Spleen (tissue), 11 donors: ENCODE results near the gene SRPK1. TPM values are rescaled to one million over a fixed set of nuclear protein-coding genes. Genes with fewer than 3 reads are reported as not detected.
A peak's percentile ranks its signal among the peaks of the same experiment; 100 is the strongest.

ENCODE experiments used
- DNase-seq: peaks from one replicate; pipeline ENCODE4 v3.0.0-alpha.2; 2020
- H3K27ac ChIP-seq, 8 donors: fragments of 200-600 bp; sonication (generic) in 7 of 8; 1 replicate in 4 of 8; 2 replicates in 4 of 8; pipeline versions ENCODE4 v1.5.0 to v1.8.0; 2016 to 2021; ENCODE audit warnings: inconsistent platforms in 4 of 8, mild to moderate bottlenecking in 4 of 8, moderate library complexity in 1 of 8
- H3K27me3 ChIP-seq, 7 donors: fragments of 200-600 bp; sonication (generic) in 6 of 7; replicated peaks in 1 of 7; 1 replicate in 4 of 7; 2 replicates in 3 of 7; pipeline versions ENCODE4 v1.5.0 to v1.8.0; 2016 to 2021; ENCODE audit warnings: inconsistent platforms in 3 of 7, mild to moderate bottlenecking in 1 of 7
- H3K36me3 ChIP-seq, 6 donors: fragments of 200-600 bp; sonication (generic) in 5 of 6; 1 replicate in 4 of 6; 2 replicates in 2 of 6; pipeline versions ENCODE4 v1.5.0 to v1.8.0; 2016 to 2021; ENCODE audit warnings: inconsistent platforms in 2 of 6
- H3K4me1 ChIP-seq, 6 donors: fragments of 200-600 bp; sonication (generic) in 5 of 6; 1 replicate in 3 of 6; 2 replicates in 3 of 6; pipeline versions ENCODE4 v1.5.0 to v1.8.0; 2016 to 2021; ENCODE audit warnings: inconsistent platforms in 3 of 6
- H3K4me3 ChIP-seq, 8 donors: fragments of 200-600 bp; sonication (generic) in 7 of 8; 1 replicate in 4 of 8; 2 replicates in 4 of 8; pipeline versions ENCODE4 v1.5.0 to v1.8.0; 2016 to 2021; ENCODE audit warnings: inconsistent platforms in 4 of 8, mild to moderate bottlenecking in 4 of 8, moderate library complexity in 2 of 8
- H3K9me3 ChIP-seq, 8 donors: fragments of 200-600 bp; sonication (generic) in 7 of 8; 1 replicate in 4 of 8; 2 replicates in 4 of 8; pipeline versions ENCODE4 v1.5.0 to v1.8.0; 2016 to 2021; ENCODE audit warnings: inconsistent platforms in 4 of 8
- POLR2A ChIP-seq, 3 donors: fragments of 450-650 bp; IDR thresholded peaks; one replicate each; pipeline ENCODE4 v1.5.1; 2017; ENCODE audit warnings: antibody characterized with exemption in 3 of 3, mild to moderate bottlenecking in 1 of 3
- POLR2AphosphoS5 ChIP-seq, 3 donors: sonication (generic); formaldehyde crosslinking; IDR thresholded peaks; one replicate each; pipeline ENCODE4 v1.5.1; 2017; ENCODE audit warnings: antibody characterized with exemption in 3 of 3
- WGBS, 5 donors: extraction: QIAGEN DNeasy Blood & Tissue Kit in 3 of 5; methylation state at CpG; one replicate each; pipeline versions ENCODE4 v1.1.5 to v1.1.7; 2013 to 2018; 5-methylcytosine and 5-hydroxymethylcytosine counted together
- intact Hi-C: fragments of 100-400 bp; cut with DNase I; formaldehyde crosslinking; loops from one replicate; pipeline ENCODE4 v1.15.0; 2023; ENCODE audit warnings: low total_unique reads
- polyA plus RNA-seq, 3 donors: library from polyadenylated mRNA; stranded (reverse); fragments of 200-250 nt; gene quantifications; one replicate each; pipeline ENCODE4 v1.2.1, GENCODE V29; 2013
- total RNA-seq, 7 donors: library from RNA; depleted of rRNA in 3 of 7; stranded (reverse); fragments of >200 nt in 3 of 7; fragmentation: NEBNext Ultra II Directional in 4 of 7; extraction: Animal tissue kit (Norgen Biotek cat#: 25700) in 4 of 7; gene quantifications; one replicate each; pipeline versions ENCODE4 v1.1.0 to v1.2.1, GENCODE V29; 2016 to 2021
- TF ChIP-seq, protein P1 (sequence below), 11 experiments: fragments of 200-600 bp in 7 of 11; fragments of 450-650 bp in 4 of 11; sonication (generic) in 4 of 11; IDR thresholded peaks in 8 of 11; conservative IDR thresholded peaks in 3 of 11; 1 replicate in 7 of 11; 2 replicates in 4 of 11; pipeline versions ENCODE4 v1.4.0 to v1.8.0; 2016 to 2021; ENCODE audit warnings: antibody characterized with exemption in 11 of 11, inconsistent platforms in 4 of 11, mild to moderate bottlenecking in 1 of 11
- donor health status: healthy with polysubstance abuse.
- donor health status: DM: no; HTN: no; CAD: no; lungs with moderate emphysema.
- donor health status: DM: no; HTN: no; CAD: no.
- donor health status: Bipolar disorder and iron deficiency.
- donor health status: healthy.
- donor health status: DM: no; HTN: no; CAD: no.
- donor health status: DM: yes; HTN: yes; CAD: no.

Gene SRPK1
- total and polyA plus RNA-seq, 10 donors = 8.8 to 140 (median 57.8) TPM

GRCh38 chr6:35810971-35811698, 109.8 kb downstream of the SRPK1 start:
- H3K27me3 ChIP-seq = peaks cover 0 to 30% (median 5%) of the 10 kb centered on the region in 7 donors
- TF ChIP-seq, protein P1, sequence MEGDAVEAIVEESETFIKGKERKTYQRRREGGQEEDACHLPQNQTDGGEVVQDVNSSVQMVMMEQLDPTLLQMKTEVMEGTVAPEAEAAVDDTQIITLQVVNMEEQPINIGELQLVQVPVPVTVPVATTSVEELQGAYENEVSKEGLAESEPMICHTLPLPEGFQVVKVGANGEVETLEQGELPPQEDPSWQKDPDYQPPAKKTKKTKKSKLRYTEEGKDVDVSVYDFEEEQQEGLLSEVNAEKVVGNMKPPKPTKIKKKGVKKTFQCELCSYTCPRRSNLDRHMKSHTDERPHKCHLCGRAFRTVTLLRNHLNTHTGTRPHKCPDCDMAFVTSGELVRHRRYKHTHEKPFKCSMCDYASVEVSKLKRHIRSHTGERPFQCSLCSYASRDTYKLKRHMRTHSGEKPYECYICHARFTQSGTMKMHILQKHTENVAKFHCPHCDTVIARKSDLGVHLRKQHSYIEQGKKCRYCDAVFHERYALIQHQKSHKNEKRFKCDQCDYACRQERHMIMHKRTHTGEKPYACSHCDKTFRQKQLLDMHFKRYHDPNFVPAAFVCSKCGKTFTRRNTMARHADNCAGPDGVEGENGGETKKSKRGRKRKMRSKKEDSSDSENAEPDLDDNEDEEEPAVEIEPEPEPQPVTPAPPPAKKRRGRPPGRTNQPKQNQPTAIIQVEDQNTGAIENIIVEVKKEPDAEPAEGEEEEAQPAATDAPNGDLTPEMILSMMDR (IDR thresholded peaks at IDR 0.05 in 8 of 11, conservative IDR thresholded peaks at IDR 0.05 in 3 of 11) = no peak
- no peak for TF ChIP-seq POLR2AphosphoS5 (IDR thresholded peaks at IDR 0.05)
- peaks cover 0 to 3% (median 0%) of the 10 kb centered on the region in 6 donors for H3K4me1 ChIP-seq
- H3K36me3 ChIP-seq = no peaks in the 10 kb centered on the region
- intact Hi-C loops = no loop called here
- peaks cover 0 to 1% (median 0%) of the 10 kb centered on the region in 8 donors for H3K9me3 ChIP-seq
- no peak overlapping the region for H3K4me3 ChIP-seq
- no peak overlapping the region for H3K27ac ChIP-seq
- WGBS, 5 donors = 55 to 71% (median 59%) methylated on average over 14 of the region's 14 CpGs
- no peak for DNase-seq

DNA sequence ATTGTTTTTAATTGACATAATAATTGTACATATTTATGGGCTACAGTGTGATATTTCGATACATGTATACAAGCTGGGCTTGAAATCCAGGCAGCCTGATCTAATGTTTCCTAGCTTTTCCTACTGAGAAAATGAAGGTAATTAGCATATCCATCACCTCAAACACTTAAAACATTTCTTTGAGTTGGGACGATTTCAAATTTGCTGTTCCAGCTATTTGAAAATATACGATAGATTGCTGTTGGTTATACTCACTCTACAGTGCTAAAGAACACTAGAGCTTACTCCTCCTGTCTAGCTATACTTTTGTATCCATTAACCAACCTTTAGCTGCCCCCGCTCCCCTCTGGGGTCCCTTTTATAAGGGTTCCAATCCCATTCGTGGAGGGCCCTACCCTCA, 111.1 kb downstream of the SRPK1 start:
- WGBS, 5 donors = 77 to 87% (median 80%) methylated on average over 5 of the region's 5 CpGs
- H3K27ac ChIP-seq = no peak overlapping the region
- H3K36me3 ChIP-seq = no peaks in the 10 kb centered on the region
- intact Hi-C loops = no loop called here
- H3K9me3 ChIP-seq = no peaks in the 10 kb centered on the region
- H3K4me3 ChIP-seq = no peak overlapping the region
- peaks cover 0 to 44% (median 18%) of the 10 kb centered on the region in 7 donors for H3K27me3 ChIP-seq
- TF ChIP-seq POLR2A (IDR thresholded peaks at IDR 0.05) (no peak), POLR2AphosphoS5 (IDR thresholded peaks at IDR 0.05) (no peak)
- TF ChIP-seq, protein P1 (IDR thresholded peaks at IDR 0.05 in 8 of 11, conservative IDR thresholded peaks at IDR 0.05 in 3 of 11) = no peak
- H3K4me1 ChIP-seq = peaks cover 0 to 10% (median 3%) of the 10 kb centered on the region in 6 donors
- DNase-seq = no peak

DNA sequence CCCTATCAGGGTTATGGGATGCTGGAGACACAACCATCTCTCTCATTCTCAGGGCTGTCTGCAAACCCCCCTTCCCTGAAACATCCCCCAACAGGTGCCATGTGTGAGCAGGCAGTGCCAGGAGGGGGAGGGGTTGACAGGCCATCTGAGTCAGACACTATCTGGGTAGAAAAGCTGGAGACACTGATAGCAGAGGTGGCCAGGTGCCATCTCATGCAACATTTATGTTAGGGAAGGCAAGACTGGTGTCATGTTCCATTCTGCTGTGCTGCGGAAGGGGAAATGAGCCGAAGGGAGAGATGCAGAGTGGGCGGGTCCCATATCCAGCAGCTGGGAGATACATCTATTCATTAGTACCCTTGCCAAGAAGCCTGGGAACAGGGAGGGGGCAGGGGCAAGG, 112.2 kb downstream of the SRPK1 start:
- Histone ChIP-seq H3K27ac (no peak overlapping the region), H3K4me3 (no peak overlapping the region), H3K9me3 (no peaks in the 10 kb centered on the region), H3K27me3 (peaks cover 0 to 55% (median 18%) of the 10 kb centered on the region in 7 donors), H3K4me1 (peaks cover 0 to 12% (median 3%) of the 10 kb centered on the region in 6 donors), H3K36me3 (no peaks in the 10 kb centered on the region)
- 61 to 80% (median 68%) methylated on average over 3 of the region's 3 CpGs for WGBS, 5 donors
- intact Hi-C loops = no loop called here
- TF ChIP-seq POLR2AphosphoS5 (IDR thresholded peaks at IDR 0.05) (no peak), POLR2A (IDR thresholded peaks at IDR 0.05) (no peak)
- TF ChIP-seq, protein P1 (IDR thresholded peaks at IDR 0.05 in 8 of 11, conservative IDR thresholded peaks at IDR 0.05 in 3 of 11) = no peak
- DNase-seq = no peak

- H3K27me3 ChIP-seq = peaks cover 0 to 55% (median 18%) of the 10 kb centered on the region in 7 donors
- intact Hi-C loops = no loop called here
- peak; percentile 81 for DNase-seq
- no peaks in the 10 kb centered on the region for H3K9me3 ChIP-seq
- H3K4me1 ChIP-seq = peaks cover 0 to 9% (median 3%) of the 10 kb centered on the region in 6 donors
- H3K4me3 ChIP-seq = peak within 1 kb of the TSS in 1 of 8 donors; percentile 37
- WGBS, 5 donors = 14 to 20% (median 16%) methylated on average over 20 to 40 of the region's 40 CpGs
- no peaks in the 10 kb centered on the region for H3K36me3 ChIP-seq
- TF ChIP-seq, protein P1 (IDR thresholded peaks at IDR 0.05 in 8 of 11, conservative IDR thresholded peaks at IDR 0.05 in 3 of 11) = no peak
- TF ChIP-seq POLR2AphosphoS5 (IDR thresholded peaks at IDR 0.05) (peak in 1 of 3 donors; percentile 63), POLR2A (IDR thresholded peaks at IDR 0.05) (no peak)
- no peak within 1 kb of the TSS for H3K27ac ChIP-seq
Measured at GRCh38 chr6:35804996-35805736, 115.7 kb downstream of the SRPK1 start, which contains the start of gene LHFPL5. LHFPL5 (plus strand) TSS chr6:35805352; CDS start chr6:35805671, 319 bp downstream.
